Stimulated activated CD4-positive, alpha-beta T cell treated with anti-CD3 and anti-CD28 coated beads, Interleukin-12 subunit alpha, Interleukin-12 subunit beta, amount 100 ng/mL, for 48 hours (primary cell): Measurements from ENCODE around the gene CAT.
"Not testable (repeated sequence)": the region's sequence is repeated elsewhere in the genome, so short reads cannot be mapped to it uniquely, and the experiment has no call there.

Experiments used
- DNase-seq, 3 donors: peaks; one replicate each; pipeline ENCODE4 v3.0.0-alpha.2; 2020; ENCODE audit warnings: low read depth in 2 of 3, low spot score in 1 of 3

The CAT gene

DNA sequence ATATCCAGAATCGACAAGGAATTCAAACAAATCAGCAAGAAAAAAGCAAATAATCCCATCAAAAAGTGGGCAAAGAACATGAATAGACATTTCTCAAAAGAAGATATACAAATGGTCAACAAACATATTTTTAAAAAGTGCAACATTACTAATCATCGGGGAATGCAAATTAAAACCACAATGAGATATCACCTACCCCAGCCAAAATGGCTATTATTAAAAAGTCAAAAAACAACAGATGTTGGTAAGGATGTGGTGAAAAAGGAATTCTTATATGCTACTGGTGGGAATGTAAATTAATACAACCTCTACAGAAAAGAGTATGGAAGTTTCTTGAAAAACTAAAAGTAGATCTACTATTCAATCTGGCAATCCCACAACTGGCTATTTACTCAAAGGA lies 13.9 kb upstream of the CAT start:
- DNase-seq: not testable (repeated sequence)

DNA sequence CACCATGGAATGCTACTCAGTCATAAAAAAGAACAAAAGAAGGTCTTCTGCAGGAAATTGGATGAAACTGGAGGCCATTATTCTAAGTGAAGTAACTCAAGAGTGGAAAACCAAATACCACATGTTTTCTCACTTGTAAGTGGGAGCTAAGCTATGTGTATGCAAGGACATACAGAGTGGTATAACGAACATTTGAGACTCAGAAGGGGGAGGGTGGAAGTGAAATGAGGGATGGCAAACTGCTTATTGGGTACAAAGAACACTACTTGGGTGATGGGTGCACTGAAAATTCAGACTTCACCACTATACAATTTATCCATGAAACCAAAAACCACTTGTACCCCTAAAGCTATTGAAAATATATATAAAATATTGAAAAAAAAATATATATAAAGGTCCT lies 13.4 kb upstream of the CAT start:
- no peak for DNase-seq

GRCh38 chr11:34425867-34426266 lies 12.9 kb upstream of the CAT start:
- no peak for DNase-seq

- no peak for DNase-seq
These were observed 12.0 kb upstream of the CAT start for GRCh38 chr11:34426766-34427185.

GRCh38 chr11:34427186-34427805 lies 11.4 kb upstream of the CAT start:
- no peak for DNase-seq

- DNase-seq: no peak
These were observed 6.8 kb upstream of the CAT start for GRCh38 chr11:34431979-34432378.

DNA sequence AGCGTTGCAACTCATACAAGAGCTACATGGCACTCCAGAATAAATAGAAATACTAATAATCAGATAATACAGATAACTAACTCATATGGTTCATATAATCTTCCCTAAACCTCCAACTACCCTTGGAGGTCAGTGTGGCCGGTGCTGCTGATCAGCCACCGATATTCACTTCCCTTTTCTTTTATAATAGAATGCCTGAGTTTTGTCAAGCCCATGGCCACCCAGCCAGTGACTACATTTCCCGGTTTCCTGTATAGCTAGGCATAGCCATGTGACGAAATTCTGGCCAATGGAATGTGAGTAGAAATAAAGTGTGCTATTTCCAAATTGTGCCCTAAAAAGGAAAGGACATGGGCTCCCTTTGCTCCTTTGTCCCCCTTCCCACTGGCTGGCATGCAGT lies 5.9 kb upstream of the CAT start:
- no peak for DNase-seq

DNA sequence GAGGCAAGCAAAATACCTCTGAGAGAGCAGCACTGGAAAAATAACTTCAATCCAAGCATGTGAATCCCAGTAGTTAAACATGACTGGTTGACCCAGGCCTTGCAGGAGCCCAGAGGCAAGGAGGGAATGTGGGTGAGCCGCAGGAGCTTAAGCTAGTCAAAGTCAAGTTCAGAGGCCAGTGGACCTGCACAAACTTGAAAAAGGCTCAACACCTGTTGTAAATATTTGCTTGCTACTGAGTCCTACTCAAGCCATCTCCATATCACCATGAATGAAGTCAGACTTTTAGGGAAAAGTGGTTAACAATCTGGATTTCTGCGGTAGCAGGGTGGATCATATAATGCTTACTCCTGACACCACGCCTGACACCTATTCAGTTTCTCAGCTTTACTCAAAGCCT lies 4.8 kb upstream of the CAT start:
- DNase-seq: no peak

- DNase-seq: no peak
These were observed 1.3 kb upstream of the CAT start for GRCh38 chr11:34437224-34438125.

- DNase-seq: no peak
These were observed 970 bp downstream of the CAT start for GRCh38 chr11:34439610-34440198.

DNA sequence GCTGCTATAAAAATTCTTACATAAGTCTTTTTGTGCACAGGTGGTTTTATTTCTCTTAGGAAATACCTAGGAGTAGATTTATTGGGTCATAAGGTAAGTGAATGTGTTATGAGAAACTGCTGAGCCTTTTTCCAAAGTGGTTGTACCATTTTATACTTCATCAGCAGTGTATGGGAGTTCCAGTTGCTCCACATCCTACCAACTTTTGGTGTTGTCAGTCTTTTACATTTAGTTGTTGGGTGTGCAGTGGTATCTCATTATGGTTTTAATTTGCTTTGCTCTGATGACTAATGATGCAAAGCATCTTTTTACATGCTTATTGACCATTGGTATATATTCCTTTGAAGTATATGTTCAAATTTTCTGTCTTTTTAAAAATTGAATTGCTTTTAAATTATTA lies 3.1 kb downstream of the CAT start:
- no peak for DNase-seq

GRCh38 chr11:34443136-34443535 lies 4.4 kb downstream of the CAT start:
- no peak for DNase-seq

GRCh38 chr11:34444428-34444827 lies 5.7 kb downstream of the CAT start:
- DNase-seq: no peak

DNA sequence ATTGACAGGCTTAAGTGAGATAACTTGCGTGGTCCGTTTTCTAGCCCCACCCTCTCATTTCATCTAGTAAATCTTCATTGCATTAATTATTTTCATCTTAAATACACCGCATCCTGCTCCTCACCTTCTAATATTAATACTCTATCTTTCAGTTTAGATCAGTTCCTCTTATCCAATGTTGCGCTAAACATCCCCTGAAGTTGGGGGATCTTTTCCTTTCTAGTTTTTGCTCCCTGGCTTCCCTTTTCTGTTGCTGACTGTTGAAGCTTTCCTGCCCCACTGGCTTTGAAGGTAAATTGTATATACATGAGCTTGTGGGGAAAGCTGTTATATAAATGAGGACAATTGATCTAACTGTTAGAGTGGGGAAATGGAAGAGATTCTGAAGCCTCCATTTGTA lies 7.2 kb downstream of the CAT start:
- DNase-seq: no peak

GRCh38 chr11:34446386-34446785 lies 7.7 kb downstream of the CAT start:
- DNase-seq: no peak

DNA sequence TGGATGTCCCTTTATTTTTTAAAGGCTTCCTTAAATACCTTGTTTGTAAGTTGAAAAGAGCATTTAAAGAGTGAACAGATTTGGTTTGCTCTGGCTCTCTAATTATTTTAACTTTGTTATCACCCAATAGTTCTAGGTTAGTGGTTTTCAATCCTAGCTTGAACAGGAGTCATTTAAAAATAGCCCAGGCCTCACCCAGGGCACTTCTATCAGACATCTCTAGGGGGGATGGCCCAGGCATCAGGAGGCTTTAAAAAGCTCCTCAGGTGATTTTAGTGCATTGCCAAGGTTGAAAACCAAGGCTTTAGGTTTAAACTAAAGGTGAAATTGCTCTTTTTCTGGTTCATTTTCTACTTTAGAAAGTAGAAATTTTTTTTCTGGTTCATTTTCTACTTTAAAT lies 8.3 kb downstream of the CAT start:
- DNase-seq: no peak

- DNase-seq: no peak
These were observed 9.7 kb downstream of the CAT start for GRCh38 chr11:34448223-34448994.

GRCh38 chr11:34449013-34449412 lies 10.3 kb downstream of the CAT start:
- no peak for DNase-seq

DNA sequence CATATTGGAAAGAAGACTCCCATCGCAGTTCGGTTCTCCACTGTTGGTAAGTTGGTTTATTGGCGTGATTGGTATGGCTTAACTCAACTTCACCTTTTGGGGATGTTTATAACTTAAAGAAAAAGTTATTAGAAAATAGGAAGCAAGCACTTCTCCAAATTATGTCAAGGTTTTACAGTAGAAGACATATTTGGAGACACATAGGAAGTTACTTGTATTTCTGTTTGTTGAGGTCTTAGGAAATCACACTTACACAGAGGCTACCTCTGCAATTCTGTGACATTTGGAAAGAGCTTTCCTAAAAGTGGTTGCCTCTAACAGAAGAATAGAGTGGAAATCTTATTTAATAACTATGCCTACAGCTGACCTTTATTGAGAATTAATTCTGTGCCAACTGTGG lies 12.3 kb downstream of the CAT start:
- no peak for DNase-seq

DNA sequence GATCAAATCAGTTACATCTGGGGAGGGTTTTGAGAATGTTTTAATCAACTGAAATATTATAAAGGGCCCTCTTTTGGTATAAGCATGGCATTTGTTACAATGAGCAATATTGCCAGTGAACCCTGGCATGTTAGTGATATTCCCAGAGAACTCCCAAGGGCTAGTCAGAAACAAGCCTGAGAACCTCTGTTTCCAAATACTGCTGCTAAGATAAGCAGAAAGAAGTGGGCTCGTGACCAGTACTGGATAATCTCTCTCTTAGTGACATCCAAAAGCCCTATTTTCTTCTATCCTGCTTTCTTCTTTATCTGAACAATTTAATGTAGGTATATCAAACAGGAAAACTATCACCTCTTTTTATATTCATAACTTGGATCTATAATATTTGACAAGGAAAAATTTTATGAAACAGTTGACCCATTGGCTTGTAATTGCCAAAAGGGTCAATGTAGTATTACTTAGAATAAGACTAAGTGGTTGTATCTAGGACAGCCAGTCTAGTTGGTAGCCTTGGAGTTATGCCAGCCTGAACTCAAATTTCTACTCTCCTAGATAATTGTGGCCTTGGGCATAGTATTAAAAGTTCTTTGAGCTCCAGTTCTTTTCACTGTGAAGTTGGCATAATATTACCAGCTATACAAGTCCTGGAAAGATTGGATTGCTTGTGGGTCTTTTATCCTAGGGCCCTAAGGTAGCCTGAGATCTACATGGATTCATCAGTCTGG lies 15.7 kb downstream of the CAT start:
- DNase-seq: no peak

GRCh38 chr11:34457607-34458006 lies 18.9 kb downstream of the CAT start:
- no peak for DNase-seq
